ENCODE results near the gene SLC2A4. TPM values are rescaled to one million over a fixed set of nuclear protein-coding genes. Genes with fewer than 3 reads are reported as not detected.

The SLC2A4 gene
- polyA plus RNA-seq, 6 donors from 2014 or later = not detected

- H3K27me3 Mint-ChIP-seq = peaks cover 4 to 28% (median 18%) of the 10 kb centered on the region in 3 donors
- DNase-seq (no peak), ATAC-seq (ENCODE audit: low read depth in 2 of 2) (peak in 1 of 2 donors; percentile 15)
- H3K4me1 Mint-ChIP-seq = peaks cover 15 to 31% (median 17%) of the 10 kb centered on the region in 3 donors
- H3K9me3 Mint-ChIP-seq = no peaks in the 10 kb centered on the region
- peak within 1 kb of the TSS; percentile 78 to 89 (median 87) for H3K4me3 Mint-ChIP-seq
- no peaks in the 10 kb centered on the region for H3K36me3 Mint-ChIP-seq
- peak within 1 kb of the TSS in 5 of 6 donors; percentile 1 to 90 (median 75) for H3K27ac Mint-ChIP-seq
These were observed 19.2 kb upstream of the SLC2A4 start, which contains the start of gene CLDN7 for GRCh38 chr17:7262192-7262934. Gene CLDN7 (minus strand): TSS chr17:7262478. CDS start chr17:7262043, 435 bp downstream.

- no peaks in the 10 kb centered on the region for H3K36me3 Mint-ChIP-seq
- peak overlapping the region in 5 of 6 donors; percentile 1 to 90 (median 75) for H3K27ac Mint-ChIP-seq
- ATAC-seq (ENCODE audit: low read depth in 2 of 2) (peak; percentile 23 to 24), DNase-seq (no peak)
- H3K27me3 Mint-ChIP-seq = peaks cover 4 to 28% (median 18%) of the 10 kb centered on the region in 3 donors
- no peaks in the 10 kb centered on the region for H3K9me3 Mint-ChIP-seq
- peak overlapping the region; percentile 76 to 88 (median 87) for H3K4me3 Mint-ChIP-seq
- H3K4me1 Mint-ChIP-seq = peaks cover 15 to 31% (median 17%) of the 10 kb centered on the region in 3 donors
These were observed 18.4 kb upstream of the SLC2A4 start for GRCh38 chr17:7262935-7263800.

DNA sequence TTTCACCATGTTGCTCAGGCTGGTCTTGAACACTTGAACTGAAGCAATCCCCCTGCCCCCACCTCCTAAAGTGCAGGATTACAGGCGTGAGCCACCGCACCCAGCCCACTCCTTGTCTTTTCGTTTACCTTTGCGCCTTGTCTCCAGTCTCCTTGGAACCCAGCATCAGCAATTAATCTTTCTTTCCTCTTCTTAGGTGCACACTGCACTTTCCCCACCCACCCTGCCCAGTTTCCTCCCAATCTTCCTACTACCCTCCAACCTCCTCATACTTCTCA lies 17.8 kb upstream of the SLC2A4 start:
- H3K4me3 Mint-ChIP-seq = peak overlapping the region in 6 of 8 donors; percentile 76 to 88 (median 87)
- no peaks in the 10 kb centered on the region for H3K36me3 Mint-ChIP-seq
- peaks cover 15 to 31% (median 17%) of the 10 kb centered on the region in 3 donors for H3K4me1 Mint-ChIP-seq
- no peak for DNase-seq
- H3K9me3 Mint-ChIP-seq = no peaks in the 10 kb centered on the region
- peak overlapping the region in 1 of 6 donors; percentile 75 for H3K27ac Mint-ChIP-seq
- no peak for ATAC-seq (ENCODE audit: low read depth in 2 of 2)
- peaks cover 4 to 28% (median 18%) of the 10 kb centered on the region in 3 donors for H3K27me3 Mint-ChIP-seq

DNA sequence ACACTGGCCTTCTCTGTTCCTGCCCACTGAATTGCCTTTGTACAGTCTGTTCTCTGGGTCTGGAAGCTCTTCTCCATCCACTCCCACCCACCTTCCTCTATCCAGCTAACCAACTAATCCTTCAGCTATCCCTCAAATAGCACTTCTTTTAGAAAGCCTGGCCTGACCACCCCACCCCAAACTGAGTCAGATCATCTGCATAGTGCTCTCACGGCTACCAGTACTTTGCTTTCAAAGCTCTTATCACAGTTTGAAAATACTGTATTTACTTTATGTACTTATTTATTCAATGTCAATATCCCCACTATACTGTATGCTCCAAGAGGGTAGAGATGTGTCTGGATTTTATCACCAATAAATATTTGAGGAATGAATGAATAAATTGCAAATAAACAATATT lies 14.7 kb upstream of the SLC2A4 start:
- peaks cover 15 to 19% (median 17%) of the 10 kb centered on the region in 3 donors for H3K4me1 Mint-ChIP-seq
- ATAC-seq (ENCODE audit: low read depth in 2 of 2) (no peak), DNase-seq (no peak)
- no peaks in the 10 kb centered on the region for H3K36me3 Mint-ChIP-seq
- peaks cover 13 to 44% (median 32%) of the 10 kb centered on the region in 3 donors for H3K27me3 Mint-ChIP-seq
- H3K9me3 Mint-ChIP-seq = no peaks in the 10 kb centered on the region
- H3K27ac Mint-ChIP-seq = no peak overlapping the region
- H3K4me3 Mint-ChIP-seq = no peak overlapping the region

DNA sequence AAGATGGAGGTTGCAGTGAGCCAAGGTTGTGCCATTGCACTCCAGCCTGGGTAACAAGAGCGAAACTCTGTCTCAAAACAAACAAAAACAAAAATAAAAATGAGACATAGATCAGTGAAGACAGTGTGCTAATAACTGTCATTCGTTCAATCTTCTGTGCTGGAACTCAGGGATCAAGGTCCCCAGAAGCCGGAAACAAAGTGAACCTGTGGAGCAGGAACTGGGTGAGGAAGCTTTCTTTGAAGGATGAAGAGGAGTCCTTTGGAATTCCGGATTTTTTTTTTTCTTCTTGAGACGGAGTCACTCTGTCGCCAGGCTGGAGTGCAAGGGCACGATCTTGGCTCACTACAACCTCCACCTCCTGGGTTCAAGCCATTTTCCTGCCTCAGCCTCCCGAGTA lies 2.1 kb upstream of the SLC2A4 start:
- ATAC-seq (ENCODE audit: low read depth in 2 of 2) = no peak
- Mint-ChIP-seq H3K4me3 (peak overlapping the region in 1 of 8 donors; percentile 5), H3K4me1 (peaks cover 18 to 37% (median 26%) of the 10 kb centered on the region in 3 donors), H3K27me3 (peaks cover 10 to 33% (median 20%) of the 10 kb centered on the region in 3 donors), H3K27ac (peak overlapping the region in 1 of 6 donors; percentile 29), H3K36me3 (no peaks in the 10 kb centered on the region), H3K9me3 (no peaks in the 10 kb centered on the region)
- DNase-seq = no peak

- Mint-ChIP-seq H3K27ac (peak overlapping the region; percentile 44 to 96 (median 88)), H3K27me3 (peaks cover 10 to 44% (median 20%) of the 10 kb centered on the region in 3 donors), H3K4me1 (peaks cover 18 to 37% (median 26%) of the 10 kb centered on the region in 3 donors), H3K9me3 (no peaks in the 10 kb centered on the region), H3K36me3 (no peaks in the 10 kb centered on the region), H3K4me3 (peak overlapping the region; percentile 80 to 92 (median 88))
- DNase-seq (peak; percentile 85), ATAC-seq (ENCODE audit: low read depth in 2 of 2) (peak; percentile 83 to 84)
These were observed 922 bp upstream of the SLC2A4 start for GRCh38 chr17:7280519-7281073.

DNA sequence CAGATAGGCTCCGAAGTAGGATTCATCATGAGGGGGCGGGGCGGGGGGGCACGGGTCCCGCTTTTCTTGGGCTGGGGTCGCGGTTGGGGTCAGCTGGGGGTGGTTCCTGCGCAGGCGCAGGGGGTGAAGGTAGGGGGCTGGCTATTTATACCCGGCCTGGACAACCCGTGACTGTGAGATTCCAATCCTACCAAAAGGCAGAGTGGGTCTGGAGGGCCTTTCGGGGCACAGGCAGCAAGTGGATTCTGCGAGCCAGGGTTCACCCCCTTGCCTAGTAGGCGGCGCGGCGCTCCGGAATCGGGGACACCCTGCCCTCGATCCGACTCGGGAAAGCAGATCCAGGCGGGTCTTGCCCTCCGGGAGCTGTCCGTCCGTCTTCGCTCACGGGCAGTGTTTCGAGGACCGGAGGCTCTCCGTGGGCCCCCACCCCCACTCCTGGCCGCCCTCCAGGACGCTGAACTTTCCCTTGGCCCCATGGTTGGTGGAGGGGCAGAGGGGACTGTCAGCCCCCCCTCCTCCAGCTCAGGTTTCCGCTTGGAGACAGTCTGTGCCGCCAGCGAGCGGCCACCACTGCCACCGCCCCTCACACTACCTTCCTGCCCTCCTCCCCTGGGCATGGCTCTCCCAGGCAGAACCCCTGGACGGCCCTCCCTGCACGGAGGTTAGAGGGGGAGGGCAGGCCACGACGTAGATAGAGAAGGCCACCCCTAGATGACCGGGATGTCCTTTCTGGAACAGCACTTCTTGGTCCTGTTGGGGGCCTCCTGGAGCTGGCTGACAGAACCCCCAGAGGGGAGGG lies 634 bp downstream of the SLC2A4 start:
- Mint-ChIP-seq H3K9me3 (no peaks in the 10 kb centered on the region), H3K27ac (peak overlapping the region in 3 of 6 donors; percentile 26 to 64 (median 42)), H3K4me3 (peak overlapping the region; percentile 80 to 92 (median 87)), H3K36me3 (no peaks in the 10 kb centered on the region), H3K4me1 (peaks cover 18 to 37% (median 30%) of the 10 kb centered on the region in 3 donors), H3K27me3 (peaks cover 18 to 58% (median 29%) of the 10 kb centered on the region in 3 donors)
- ATAC-seq (ENCODE audit: low read depth in 2 of 2) (no peak), DNase-seq (no peak)

- Mint-ChIP-seq H3K4me1 (peaks cover 18 to 37% (median 30%) of the 10 kb centered on the region in 3 donors), H3K9me3 (no peaks in the 10 kb centered on the region), H3K36me3 (no peaks in the 10 kb centered on the region), H3K27me3 (peaks cover 19 to 64% (median 29%) of the 10 kb centered on the region in 3 donors), H3K27ac (peak overlapping the region in 1 of 6 donors; percentile 42), H3K4me3 (peak overlapping the region in 7 of 8 donors; percentile 3 to 80 (median 60))
- DNase-seq (no peak), ATAC-seq (ENCODE audit: low read depth in 2 of 2) (no peak)
These were observed 1.3 kb downstream of the SLC2A4 start for GRCh38 chr17:7282752-7283321.

GRCh38 chr17:7283471-7284216 lies 2.1 kb downstream of the SLC2A4 start:
- DNase-seq (no peak), ATAC-seq (ENCODE audit: low read depth in 2 of 2) (no peak)
- H3K36me3 Mint-ChIP-seq = no peaks in the 10 kb centered on the region
- H3K4me3 Mint-ChIP-seq = peak overlapping the region in 3 of 8 donors; percentile 44 to 81 (median 64)
- peak overlapping the region in 1 of 6 donors; percentile 86 for H3K27ac Mint-ChIP-seq
- no peaks in the 10 kb centered on the region for H3K9me3 Mint-ChIP-seq
- H3K4me1 Mint-ChIP-seq = peaks cover 18 to 37% (median 30%) of the 10 kb centered on the region in 3 donors
- peaks cover 26 to 72% (median 37%) of the 10 kb centered on the region in 3 donors for H3K27me3 Mint-ChIP-seq

GRCh38 chr17:7284911-7285310 lies 3.4 kb downstream of the SLC2A4 start:
- H3K36me3 Mint-ChIP-seq = no peaks in the 10 kb centered on the region
- H3K27me3 Mint-ChIP-seq = peaks cover 26 to 77% (median 42%) of the 10 kb centered on the region in 3 donors
- DNase-seq (no peak), ATAC-seq (ENCODE audit: low read depth in 2 of 2) (no peak)
- peaks cover 18 to 35% (median 29%) of the 10 kb centered on the region in 3 donors for H3K4me1 Mint-ChIP-seq
- no peak overlapping the region for H3K4me3 Mint-ChIP-seq
- H3K27ac Mint-ChIP-seq = no peak overlapping the region
- H3K9me3 Mint-ChIP-seq = no peaks in the 10 kb centered on the region

DNA sequence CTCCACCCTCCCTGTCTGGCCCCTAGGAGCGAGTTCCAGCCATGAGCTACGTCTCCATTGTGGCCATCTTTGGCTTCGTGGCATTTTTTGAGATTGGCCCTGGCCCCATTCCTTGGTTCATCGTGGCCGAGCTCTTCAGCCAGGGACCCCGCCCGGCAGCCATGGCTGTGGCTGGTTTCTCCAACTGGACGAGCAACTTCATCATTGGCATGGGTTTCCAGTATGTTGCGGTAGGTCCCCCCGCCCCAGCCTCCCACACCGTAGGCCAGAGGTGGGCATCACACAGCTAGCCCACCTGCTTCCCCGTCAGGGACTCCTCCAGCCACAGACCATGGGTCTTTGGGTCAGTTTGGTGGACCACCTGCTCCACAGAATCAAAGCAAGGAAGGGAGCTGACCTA lies 4.2 kb downstream of the SLC2A4 start:
- peaks cover 26 to 85% (median 50%) of the 10 kb centered on the region in 3 donors for H3K27me3 Mint-ChIP-seq
- H3K4me3 Mint-ChIP-seq = no peak overlapping the region
- no peaks in the 10 kb centered on the region for H3K9me3 Mint-ChIP-seq
- no peak for DNase-seq
- no peak for ATAC-seq (ENCODE audit: low read depth in 2 of 2)
- H3K27ac Mint-ChIP-seq = no peak overlapping the region
- peaks cover 12 to 27% (median 22%) of the 10 kb centered on the region in 3 donors for H3K4me1 Mint-ChIP-seq
- no peaks in the 10 kb centered on the region for H3K36me3 Mint-ChIP-seq
